SK-N-SH (cell line): ENCODE results near the gene RFTN1. TPM values are rescaled to one million over a fixed set of nuclear protein-coding genes. Genes with fewer than 3 reads are reported as not detected.
A peak's percentile ranks its signal among the peaks of the same experiment; 100 is the strongest.

ENCODE experiments used
- CTCF ChIA-PET: fragments of 300-600, 350-600 bp; formaldehyde crosslinking; extraction: SDS; loops from one replicate; lab custom pipeline; 2021; lab: Yijun Ruan, JAX
- POLR2A ChIA-PET: fragments of 350-600 bp; sonication (Branson Sonifier 250); formaldehyde crosslinking; extraction: SDS; loops from one replicate; lab custom pipeline; 2020; ENCODE audit warnings: antibody characterized with exemption, inconsistent platforms; lab: Yijun Ruan, JAX
- DNase-seq: peaks from one replicate; pipeline ENCODE4 v3.0.0; 2012
- H2AFZ ChIP-seq: fragments of 200-600 bp; sonication (generic); 2 replicates; pipeline ENCODE4 v1.8.1; 2016; ENCODE audit warnings: antibody characterized with exemption, mild to moderate bottlenecking, low read depth
- H3F3A ChIP-seq: fragments of 200-600 bp; sonication (generic); replicated peaks from 2 replicates; pipeline ENCODE3; 2016; ENCODE audit warnings: antibody characterized with exemption, mild to moderate bottlenecking; ENCODE audit not compliant: insufficient read depth
- H3K27ac ChIP-seq, 2 experiments: fragments of 200-500 bp in 1 of 2; fragments of 200-600 bp in 1 of 2; sonication (Bioruptor generic) in 1 of 2; sonication (generic), shearing (Covaris generic) in 1 of 2; 2 replicates each; pipeline versions ENCODE4 v1.5.1 to v1.6.1; 2014 to 2016; ENCODE audit warnings: low read depth in 2 of 2, inconsistent platforms in 1 of 2, low read length in 1 of 2, mild to moderate bottlenecking in 1 of 2, mixed read lengths in 1 of 2
- H3K27me3 ChIP-seq: fragments of 200-600 bp; sonication (generic), shearing (Covaris generic); 2 replicates; pipeline ENCODE4 v1.6.1; 2016; ENCODE audit warnings: mixed run types; ENCODE audit not compliant: insufficient read depth
- H3K36me3 ChIP-seq, 2 experiments: fragments of 200-500 bp in 1 of 2; fragments of 200-600 bp in 1 of 2; sonication (Bioruptor generic) in 1 of 2; sonication (generic) in 1 of 2; replicated peaks in 1 of 2; 2 replicates each; pipeline versions ENCODE3 to v1.5.1; 2014 to 2016; ENCODE audit warnings: low read length in 1 of 2, mild to moderate bottlenecking in 1 of 2; ENCODE audit not compliant: insufficient read depth in 2 of 2, control insufficient read depth in 1 of 2
- H3K4me1 ChIP-seq, 2 experiments: fragments of 200-500 bp in 1 of 2; fragments of 200-600 bp in 1 of 2; sonication (Bioruptor generic) in 1 of 2; sonication (generic), shearing (Covaris generic) in 1 of 2; 2 replicates each; pipeline versions ENCODE4 v1.5.1 to v1.6.1; 2014 to 2016; ENCODE audit warnings: low read depth in 1 of 2, low read length in 1 of 2, mixed run types in 1 of 2; ENCODE audit not compliant: insufficient read depth in 2 of 2, control insufficient read depth in 1 of 2
- H3K4me2 ChIP-seq: fragments of 200-600 bp; sonication (generic), shearing (Covaris generic); 2 replicates; pipeline ENCODE4 v1.6.1; 2017; ENCODE audit warnings: mixed run types
- H3K4me3 ChIP-seq, 2 experiments: fragments of 200-500 bp in 1 of 2; fragments of 200-600 bp in 1 of 2; sonication (Bioruptor generic) in 1 of 2; sonication (generic), shearing (Covaris generic) in 1 of 2; 2 replicates each; pipeline versions ENCODE4 v1.5.1 to v1.8.1; 2014 to 2016; ENCODE audit warnings: low read depth in 2 of 2, inconsistent platforms in 1 of 2, low read length in 1 of 2, mild to moderate bottlenecking in 1 of 2, mixed read lengths in 1 of 2, moderate library complexity in 1 of 2
- H3K79me2 ChIP-seq: fragments of 200-600 bp; sonication (generic); 2 replicates; pipeline ENCODE4 v1.8.1; 2017; ENCODE audit warnings: mild to moderate bottlenecking; ENCODE audit not compliant: insufficient read depth
- H3K9ac ChIP-seq: fragments of 200-600 bp; sonication (generic); 2 replicates; pipeline ENCODE4 v1.6.1; 2017; ENCODE audit warnings: mixed run types
- H3K9me2 ChIP-seq: fragments of 200-600 bp; sonication (generic); 2 replicates; pipeline ENCODE4 v1.6.1; 2017; ENCODE audit warnings: mixed run types
- H3K9me3 ChIP-seq: fragments of 200-600 bp; sonication (generic); 2 replicates; pipeline ENCODE4 v1.6.1; 2017; ENCODE audit warnings: mixed run types, mild to moderate bottlenecking, moderate library complexity
- H4K20me1 ChIP-seq: fragments of 200-600 bp; sonication (generic); 2 replicates; pipeline ENCODE4 v1.6.1; 2017; ENCODE audit warnings: mild to moderate bottlenecking, mixed run types; ENCODE audit not compliant: insufficient read depth
- EZH2phosphoT487 ChIP-seq: fragments of 200-600 bp; sonication (generic); IDR thresholded peaks from 2 replicates; pipeline ENCODE4 v1.6.1; 2017; ENCODE audit warnings: low read depth, mixed run types, mild to moderate bottlenecking, antibody characterized with exemption, moderate library complexity, borderline replicate concordance
- FOXJ3 ChIP-seq: sonication (generic); formaldehyde crosslinking; IDR thresholded peaks from 2 replicates; pipeline ENCODE4 v1.5.1; 2020; ENCODE audit warnings: mild to moderate bottlenecking, missing genetic modification reagents
- GATA2 ChIP-seq: sonication (generic); formaldehyde crosslinking; IDR thresholded peaks from 2 replicates; pipeline ENCODE4 v1.5.0; 2020; ENCODE audit warnings: mild to moderate bottlenecking, missing genetic modification reagents
- IRF3 ChIP-seq: fragments of 150-350 bp; IDR thresholded peaks from 2 replicates; pipeline ENCODE4 v1.6.1; 2016; ENCODE audit warnings: mild to moderate bottlenecking, low read depth, low read length
- MAX ChIP-seq: IDR thresholded peaks from 2 replicates; pipeline ENCODE4 v1.4.0; 2012; ENCODE audit warnings: low read depth
- MEF2A ChIP-seq: IDR thresholded peaks from 2 replicates; pipeline ENCODE4 v1.4.0; 2012; ENCODE audit warnings: low read depth, borderline replicate concordance
- NRF1 ChIP-seq: IDR thresholded peaks from 2 replicates; pipeline ENCODE4 v1.6.1; 2012; ENCODE audit warnings: low read depth, mild to moderate bottlenecking, low read length
- RAD21 ChIP-seq: IDR thresholded peaks from 2 replicates; pipeline ENCODE4 v1.6.1; 2012; ENCODE audit warnings: mild to moderate bottlenecking, low read length
- RCOR1 ChIP-seq: fragments of 150-350 bp; IDR thresholded peaks from 2 replicates; pipeline ENCODE4 v1.6.1; 2017; ENCODE audit warnings: antibody characterized with exemption, low read length
- RFX5 ChIP-seq: IDR thresholded peaks from 2 replicates; pipeline ENCODE4 v1.6.1; 2012; ENCODE audit warnings: mild to moderate bottlenecking, improper control_type of control experiment, low read length
- SIN3A ChIP-seq: IDR thresholded peaks from 2 replicates; pipeline ENCODE4 v1.6.1; 2012; ENCODE audit warnings: low read depth, mild to moderate bottlenecking, low read length, moderate library complexity, borderline replicate concordance
- TAF1 ChIP-seq: IDR thresholded peaks from 2 replicates; pipeline ENCODE4 v1.6.1; 2012; ENCODE audit warnings: low read depth, mild to moderate bottlenecking, low read length, moderate library complexity, borderline replicate concordance
- TCF12 ChIP-seq: IDR thresholded peaks from 2 replicates; pipeline ENCODE4 v1.4.0; 2012
- TEAD4 ChIP-seq: IDR thresholded peaks from 2 replicates; pipeline ENCODE4 v1.4.0; 2012; ENCODE audit warnings: mild to moderate bottlenecking, borderline replicate concordance; ENCODE audit not compliant: insufficient read depth
- USF1 ChIP-seq: IDR thresholded peaks from 2 replicates; pipeline ENCODE4 v1.4.0; 2012; ENCODE audit warnings: low read depth, borderline replicate concordance
- YY1 ChIP-seq: IDR thresholded peaks from 2 replicates; pipeline ENCODE4 v1.4.0; 2012; ENCODE audit warnings: low read depth, mild to moderate bottlenecking
- WGBS: methylation state at CpG from one replicate; pipeline ENCODE4 v1.1.6; 2017; ENCODE audit warnings: low lambda C conversion rate; 5-methylcytosine and 5-hydroxymethylcytosine counted together
- polyA plus RNA-seq, 3 experiments: library from polyadenylated mRNA; depleted of rRNA; stranded (reverse); fragments of >200 nt; gene quantifications; 2 replicates each; pipeline ENCODE4 v1.2.3, GENCODE V29; 2012
- TF ChIP-seq, protein P1 (sequence below): IDR thresholded peaks from 2 replicates; pipeline ENCODE4 v1.4.0; 2012; ENCODE audit warnings: low read depth, borderline replicate concordance
- TF ChIP-seq, protein P2 (sequence below): fragments of 200-600 bp; sonication (generic); IDR thresholded peaks from 2 replicates; pipeline ENCODE4 v1.6.1; 2017; ENCODE audit warnings: antibody characterized with exemption, mild to moderate bottlenecking, moderate library complexity

RFTN1 gene
- polyA plus RNA-seq, 1 of the 3 experiments (the other 2 are of a cell fraction) = 21.2 TPM

- H3K9ac ChIP-seq = no peak overlapping the region
Observed at GRCh38 chr3:16482770-16483531, 30.5 kb downstream of the RFTN1 start.

DNA sequence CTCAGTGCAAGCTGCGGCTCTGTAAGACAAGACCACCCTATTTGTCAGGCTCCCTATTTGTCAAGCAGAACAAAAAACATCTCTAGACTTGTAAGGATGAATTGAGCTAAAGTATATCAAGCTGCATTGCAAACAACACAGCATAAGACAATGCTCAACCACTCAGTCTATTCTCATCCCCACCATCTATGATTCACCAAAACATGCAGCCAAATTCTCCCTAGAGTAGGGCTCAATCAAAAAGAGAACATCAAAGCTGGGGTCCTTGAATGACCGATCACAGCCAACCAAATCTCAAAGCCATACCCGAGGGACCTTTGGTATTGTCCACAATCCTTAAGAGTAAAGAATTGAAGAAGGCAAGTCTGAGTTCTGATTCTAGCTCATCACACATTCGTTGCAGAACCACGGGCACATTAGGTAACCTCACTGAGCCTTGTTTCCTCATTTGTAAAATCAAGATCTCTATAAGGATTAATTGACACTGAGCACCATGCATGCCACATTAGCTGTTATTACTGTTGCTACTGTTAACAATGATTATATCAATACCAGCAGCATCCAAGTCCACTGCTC lies 31.2 kb downstream of the RFTN1 start:
- Histone ChIP-seq H2AFZ (no peak overlapping the region), H3K9me3 (no peaks in the 10 kb centered on the region), H3K4me1 (peaks cover 33 to 52% of the 10 kb centered on the region in 2 experiments), H3K4me2 (peak overlapping the region; percentile 59), H3K4me3 (no peak overlapping the region), H4K20me1 (no peaks in the 10 kb centered on the region), H3K27ac (peak overlapping the region; percentile 72 to 89; a peak in 3 of 4 replicates), H3K9me2 (no peaks in the 10 kb centered on the region), H3K79me2 (peaks cover 39% of the 10 kb centered on the region), H3F3A (peaks cover 22% of the 10 kb centered on the region), H3K36me3 (peaks cover 0 to under 1% of the 10 kb centered on the region in 2 experiments), H3K27me3 (no peaks in the 10 kb centered on the region), H3K9ac (no peak overlapping the region)
- DNase-seq = no peak
- ChIA-PET POLR2A (interaction anchor here (1.0 to 1.4 kb wide), 2 partner anchors 8 to 34 kb away, joined by 3 to 4 read pairs; no protein-coding TSS in a partner anchor), CTCF (interaction anchor here (0.9 to 2.2 kb wide), 3 partner anchors 9 to 193 kb away, joined by 3 to 5 read pairs (median 4); no protein-coding TSS in a partner anchor)
- WGBS = 95% methylated on average over 5 of the region's 5 CpGs
- TF ChIP-seq USF1 = no peak
- TF ChIP-seq RCOR1 = no peak
- TF ChIP-seq RFX5 = no peak
- no peak for TF ChIP-seq YY1
- no peak for TF ChIP-seq SIN3A
- TF ChIP-seq TEAD4 = no peak
- no peak for TF ChIP-seq IRF3
- no peak for TF ChIP-seq RAD21
- TF ChIP-seq GATA2 (CRISPR knock-in tag) = no peak
- TF ChIP-seq NRF1 = no peak
- TF ChIP-seq, protein P1, sequence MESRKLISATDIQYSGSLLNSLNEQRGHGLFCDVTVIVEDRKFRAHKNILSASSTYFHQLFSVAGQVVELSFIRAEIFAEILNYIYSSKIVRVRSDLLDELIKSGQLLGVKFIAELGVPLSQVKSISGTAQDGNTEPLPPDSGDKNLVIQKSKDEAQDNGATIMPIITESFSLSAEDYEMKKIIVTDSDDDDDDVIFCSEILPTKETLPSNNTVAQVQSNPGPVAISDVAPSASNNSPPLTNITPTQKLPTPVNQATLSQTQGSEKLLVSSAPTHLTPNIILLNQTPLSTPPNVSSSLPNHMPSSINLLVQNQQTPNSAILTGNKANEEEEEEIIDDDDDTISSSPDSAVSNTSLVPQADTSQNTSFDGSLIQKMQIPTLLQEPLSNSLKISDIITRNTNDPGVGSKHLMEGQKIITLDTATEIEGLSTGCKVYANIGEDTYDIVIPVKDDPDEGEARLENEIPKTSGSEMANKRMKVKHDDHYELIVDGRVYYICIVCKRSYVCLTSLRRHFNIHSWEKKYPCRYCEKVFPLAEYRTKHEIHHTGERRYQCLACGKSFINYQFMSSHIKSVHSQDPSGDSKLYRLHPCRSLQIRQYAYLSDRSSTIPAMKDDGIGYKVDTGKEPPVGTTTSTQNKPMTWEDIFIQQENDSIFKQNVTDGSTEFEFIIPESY = no peak
- TF ChIP-seq MAX = no peak
- TF ChIP-seq TAF1 = no peak
- no peak for TF ChIP-seq EZH2phosphoT487

More at GRCh38 chr3:16482770-16483531, 30.5 kb downstream of the RFTN1 start:
- H3K9me2 ChIP-seq = no peaks in the 10 kb centered on the region
- peaks cover 22% of the 10 kb centered on the region for H3F3A ChIP-seq
- ChIA-PET CTCF (interaction anchor here (0.9 to 2.2 kb wide), 4 partner anchors 9 to 193 kb away, joined by 3 to 5 read pairs (median 4); no protein-coding TSS in a partner anchor), POLR2A (interaction anchor here (1.4 kb wide), 1 partner anchor 34 kb away, joined by 4 read pairs; no protein-coding TSS in a partner anchor)
- H3K79me2 ChIP-seq = peaks cover 37% of the 10 kb centered on the region
- no peak overlapping the region for H3K4me2 ChIP-seq
- H3K9me3 ChIP-seq = no peaks in the 10 kb centered on the region
- H3K4me3 ChIP-seq = no peak overlapping the region
- H3K36me3 ChIP-seq = peaks cover 0 to 2% of the 10 kb centered on the region in 2 experiments
- TF ChIP-seq GATA2 (CRISPR knock-in tag) = no peak
- TF ChIP-seq, protein P2, sequence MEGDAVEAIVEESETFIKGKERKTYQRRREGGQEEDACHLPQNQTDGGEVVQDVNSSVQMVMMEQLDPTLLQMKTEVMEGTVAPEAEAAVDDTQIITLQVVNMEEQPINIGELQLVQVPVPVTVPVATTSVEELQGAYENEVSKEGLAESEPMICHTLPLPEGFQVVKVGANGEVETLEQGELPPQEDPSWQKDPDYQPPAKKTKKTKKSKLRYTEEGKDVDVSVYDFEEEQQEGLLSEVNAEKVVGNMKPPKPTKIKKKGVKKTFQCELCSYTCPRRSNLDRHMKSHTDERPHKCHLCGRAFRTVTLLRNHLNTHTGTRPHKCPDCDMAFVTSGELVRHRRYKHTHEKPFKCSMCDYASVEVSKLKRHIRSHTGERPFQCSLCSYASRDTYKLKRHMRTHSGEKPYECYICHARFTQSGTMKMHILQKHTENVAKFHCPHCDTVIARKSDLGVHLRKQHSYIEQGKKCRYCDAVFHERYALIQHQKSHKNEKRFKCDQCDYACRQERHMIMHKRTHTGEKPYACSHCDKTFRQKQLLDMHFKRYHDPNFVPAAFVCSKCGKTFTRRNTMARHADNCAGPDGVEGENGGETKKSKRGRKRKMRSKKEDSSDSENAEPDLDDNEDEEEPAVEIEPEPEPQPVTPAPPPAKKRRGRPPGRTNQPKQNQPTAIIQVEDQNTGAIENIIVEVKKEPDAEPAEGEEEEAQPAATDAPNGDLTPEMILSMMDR = no peak
- TF ChIP-seq TCF12 = no peak
- TF ChIP-seq TEAD4 = no peak
- no peak for TF ChIP-seq FOXJ3 (CRISPR knock-in tag)
- no peak for TF ChIP-seq MEF2A
- no peaks in the 10 kb centered on the region for H4K20me1 ChIP-seq
- H3K27ac ChIP-seq = peak overlapping the region in 1 of 2 experiments; percentile 89; a peak in 3 of 4 replicates
- peaks cover 31 to 56% of the 10 kb centered on the region in 2 experiments for H3K4me1 ChIP-seq
- no peak overlapping the region for H2AFZ ChIP-seq
- 89% methylated on average over 6 of the region's 7 CpGs for WGBS
- no peak for DNase-seq
- H3K27me3 ChIP-seq = no peaks in the 10 kb centered on the region
